IMR-90 (cell line): ENCODE results near the gene PHLPP2. TPM values are rescaled to one million over a fixed set of nuclear protein-coding genes. Genes with fewer than 3 reads are reported as not detected.

ENCODE experiments used
- ATAC-seq: fragments of 200-7000 bp; cut with Tn5 transposase; 2 replicates; pipeline ENCODE4 v1.9.1; 2020; ENCODE audit warnings: low read depth, mild to moderate bottlenecking, moderate library complexity
- BruUV-seq: library from RNA; stranded (reverse); fragments of 400-500 nt; replicated peaks from 2 replicates; lab custom pipeline; 2021; lab: Mats Ljungman, UMichigan
- CTCF ChIA-PET: fragments of 300-600 bp; formaldehyde crosslinking; extraction: SDS; loops from one replicate; lab custom pipeline; 2021; ENCODE audit warnings: antibody characterized with exemption; lab: Yijun Ruan, JAX
- POLR2A ChIA-PET: fragments of 300-600 bp; sonication (Branson Sonifier 250); formaldehyde crosslinking; loops from one replicate; lab custom pipeline; 2022; ENCODE audit warnings: antibody characterized with exemption; ENCODE audit not compliant: unreplicated experiment; lab: Charles Lee
- DNase-seq: peaks from one replicate; pipeline ENCODE4 v3.0.0; 2013
- H2AFZ ChIP-seq: replicated peaks from 2 replicates; pipeline ENCODE3; 2013; ENCODE audit warnings: low read length, mild to moderate bottlenecking; ENCODE audit not compliant: poor library complexity
- H2AK5ac ChIP-seq: 2 replicates; pipeline ENCODE4 v1.6.1; 2013; ENCODE audit warnings: low read depth, low read length, inconsistent platforms
- H2AK9ac ChIP-seq: replicated peaks from 2 replicates; pipeline ENCODE3; 2013; ENCODE audit warnings: mild to moderate bottlenecking, low read depth, low read length, moderate library complexity; ENCODE audit not compliant: poor library complexity
- H2BK120ac ChIP-seq: 2 replicates; pipeline ENCODE4 v1.6.1; 2013; ENCODE audit warnings: low read depth, low read length, inconsistent platforms
- H2BK15ac ChIP-seq: 3 replicates; pipeline ENCODE4 v1.6.1; 2013; ENCODE audit warnings: low read depth, low read length, inconsistent platforms
- H2BK20ac ChIP-seq: 2 replicates; pipeline ENCODE4 v1.6.1; 2013; ENCODE audit warnings: low read depth, mild to moderate bottlenecking, inconsistent platforms, low read length, moderate library complexity
- H2BK5ac ChIP-seq: 2 replicates; pipeline ENCODE4 v1.6.1; 2013; ENCODE audit warnings: mild to moderate bottlenecking, low read depth, low read length, inconsistent platforms; ENCODE audit not compliant: poor library complexity, severe bottlenecking
- H3K14ac ChIP-seq: replicated peaks from 2 replicates; pipeline ENCODE4 v1.6.1; 2013; ENCODE audit warnings: low read depth, low read length, inconsistent platforms
- H3K18ac ChIP-seq: 2 replicates; pipeline ENCODE4 v1.6.1; 2013; ENCODE audit warnings: low read depth, low read length, control low read depth
- H3K23ac ChIP-seq: 2 replicates; pipeline ENCODE4 v1.6.1; 2013; ENCODE audit warnings: low read depth, low read length, inconsistent platforms
- H3K27ac ChIP-seq: 2 replicates; pipeline ENCODE4 v1.5.1; 2013; ENCODE audit warnings: mild to moderate bottlenecking, control low read depth, low read length; ENCODE audit not compliant: insufficient read depth
- H3K27me3 ChIP-seq: 2 replicates; pipeline ENCODE4 v1.6.1; 2013; ENCODE audit warnings: low read length; ENCODE audit not compliant: control insufficient read depth, insufficient read depth
- H3K36me3 ChIP-seq: 2 replicates; pipeline ENCODE4 v1.6.1; 2013; ENCODE audit warnings: low read length, mixed read lengths; ENCODE audit not compliant: control insufficient read depth, insufficient read depth
- H3K4ac ChIP-seq: 2 replicates; pipeline ENCODE4 v1.6.1; 2013; ENCODE audit warnings: low read depth, low read length, inconsistent platforms
- H3K4me1 ChIP-seq: 2 replicates; pipeline ENCODE4 v1.6.1; 2013; ENCODE audit warnings: low read length, mixed read lengths; ENCODE audit not compliant: control insufficient read depth, insufficient read depth
- H3K4me2 ChIP-seq: 2 replicates; pipeline ENCODE4 v1.6.1; 2013; ENCODE audit warnings: low read depth, mild to moderate bottlenecking, control low read depth, low read length, moderate library complexity
- H3K4me3 ChIP-seq: 2 replicates; pipeline ENCODE4 v1.5.1; 2013; ENCODE audit warnings: low read depth, mild to moderate bottlenecking, control low read depth, low read length, moderate library complexity; ENCODE audit not compliant: insufficient read depth
- H3K56ac ChIP-seq: 2 replicates; pipeline ENCODE4 v1.6.1; 2013; ENCODE audit warnings: low read length, inconsistent platforms; ENCODE audit not compliant: insufficient read depth; ENCODE audit errors: extremely low read depth
- H3K79me1 ChIP-seq, 2 experiments: 2 replicates each; pipeline ENCODE4 v1.6.1; 2013; ENCODE audit warnings: low read length in 2 of 2, inconsistent platforms in 1 of 2, low read depth in 1 of 2
- H3K9ac ChIP-seq: 2 replicates; pipeline ENCODE4 v1.6.1; 2013; ENCODE audit warnings: low read depth, low read length, control low read depth
- H3K9me1 ChIP-seq: 2 replicates; pipeline ENCODE4 v1.6.1; 2013; ENCODE audit warnings: low read length, inconsistent platforms; ENCODE audit not compliant: insufficient read depth
- H3K9me3 ChIP-seq: 2 replicates; pipeline ENCODE4 v1.6.1; 2013; ENCODE audit warnings: low read length; ENCODE audit not compliant: control insufficient read depth, insufficient read depth
- H4K20me1 ChIP-seq: 2 replicates; pipeline ENCODE4 v1.6.1; 2013; ENCODE audit warnings: low read length, inconsistent platforms; ENCODE audit not compliant: insufficient read depth
- H4K5ac ChIP-seq: 2 replicates; pipeline ENCODE4 v1.6.1; 2013; ENCODE audit warnings: mild to moderate bottlenecking, low read depth, low read length, control low read depth
- H4K8ac ChIP-seq, 2 experiments: 2 replicates each; pipeline ENCODE4 v1.6.1; 2013; ENCODE audit warnings: low read depth in 2 of 2, low read length in 2 of 2, control low read depth in 1 of 2, inconsistent platforms in 1 of 2
- H4K91ac ChIP-seq: 2 replicates; pipeline ENCODE4 v1.6.1; 2013; ENCODE audit warnings: low read depth, low read length, inconsistent platforms; ENCODE audit not compliant: insufficient read depth
- BHLHE40 ChIP-seq: fragments of 150-350 bp; IDR thresholded peaks from 2 replicates; pipeline ENCODE4 v1.6.1; 2016; ENCODE audit warnings: mild to moderate bottlenecking, low read depth, low read length
- CEBPB ChIP-seq: IDR thresholded peaks from 2 replicates; pipeline ENCODE4 v1.6.1; 2012; ENCODE audit warnings: low read depth, low read length, improper control_type of control experiment
- CHD1 ChIP-seq: IDR thresholded peaks from 2 replicates; pipeline ENCODE4 v1.6.1; 2012; ENCODE audit warnings: low read depth, low read length, improper control_type of control experiment
- FOS ChIP-seq: fragments of 150-350 bp; IDR thresholded peaks from 2 replicates; pipeline ENCODE4 v1.6.1; 2016; ENCODE audit warnings: low read depth, low read length
- MAFK ChIP-seq: IDR thresholded peaks from 2 replicates; pipeline ENCODE4 v1.6.1; 2012; ENCODE audit warnings: low read depth, low read length, improper control_type of control experiment
- MAZ ChIP-seq: IDR thresholded peaks from 2 replicates; pipeline ENCODE4 v1.6.1; 2012; ENCODE audit warnings: low read depth, mild to moderate bottlenecking, low read length, improper control_type of control experiment, moderate library complexity, borderline replicate concordance
- MXI1 ChIP-seq: IDR thresholded peaks from 2 replicates; pipeline ENCODE4 v1.6.1; 2012; ENCODE audit warnings: low read depth, mild to moderate bottlenecking, low read length, moderate library complexity, borderline replicate concordance
- NFE2L2 ChIP-seq: fragments of 150-350 bp; IDR thresholded peaks from 2 replicates; pipeline ENCODE4 v1.6.1; 2016; ENCODE audit warnings: low read depth, mild to moderate bottlenecking, low read length
- POLR2A ChIP-seq: IDR thresholded peaks from 2 replicates; pipeline ENCODE4 v1.6.1; 2012; ENCODE audit warnings: mild to moderate bottlenecking, low read depth, low read length
- RAD21 ChIP-seq: IDR thresholded peaks from 2 replicates; pipeline ENCODE4 v1.6.1; 2012; ENCODE audit warnings: low read length, improper control_type of control experiment
- RCOR1 ChIP-seq: IDR thresholded peaks from 2 replicates; pipeline ENCODE4 v1.6.1; 2012; ENCODE audit warnings: mild to moderate bottlenecking, low read length, improper control_type of control experiment; ENCODE audit not compliant: insufficient replicate concordance
- RFX5 ChIP-seq: IDR thresholded peaks from 2 replicates; pipeline ENCODE4 v1.8.0; 2012; ENCODE audit warnings: low read depth, mild to moderate bottlenecking, low read length, moderate library complexity
- SMC3 ChIP-seq: fragments of 150-350 bp; IDR thresholded peaks from 2 replicates; pipeline ENCODE4 v1.6.1; 2016; ENCODE audit warnings: low read depth, mild to moderate bottlenecking, antibody characterized with exemption, low read length, moderate library complexity
- WGBS, 2 experiments: methylation state at CpG; one replicate each; pipeline versions ENCODE4 v1.1.5 to v1.1.7; 2013; ENCODE audit warnings: missing lambda C conversion rate in 2 of 2; ENCODE audit not compliant: insufficient read length in 1 of 2; ENCODE audit errors: extremely low coverage in 2 of 2; 5-methylcytosine and 5-hydroxymethylcytosine counted together
- dilution Hi-C: fragments of 300-500 bp; cut with HindIII; formaldehyde crosslinking; loops from one replicate; pipeline ENCODE4 v1.14.3; 2018; ENCODE audit warnings: low sequenced_read_pairs; ENCODE audit not compliant: unreplicated experiment
- in situ Hi-C: fragments of 300-500 bp; cut with MboI; formaldehyde crosslinking; loops from 3 replicates; pipeline ENCODE4 v1.14.3; 2019; ENCODE audit warnings: low sequenced_read_pairs, inconsistent platforms, mixed read lengths
- intact Hi-C: fragments of 100-400 bp; cut with micrococcal nuclease; formaldehyde crosslinking; loops from 2 replicates; pipeline ENCODE4 v1.10.0; 2022
- polyA plus RNA-seq, 3 experiments: library from polyadenylated mRNA; depleted of rRNA; stranded (reverse); fragments of >200 nt; gene quantifications; 2 replicates each; pipeline ENCODE4 v1.2.3, GENCODE V29; 2012; ENCODE audit warnings: low replicate concordance in 1 of 3
- total RNA-seq: library from RNA; depleted of rRNA; stranded (reverse); fragments of >200 nt; gene quantifications from 2 replicates; pipeline ENCODE4 v1.2.3, GENCODE V29; 2012
- TF ChIP-seq, protein P1 (sequence below): fragments of 150-350 bp; IDR thresholded peaks from 2 replicates; pipeline ENCODE4 v1.6.1; 2017; ENCODE audit warnings: mild to moderate bottlenecking, antibody characterized with exemption, low read length, low read depth
- TF ChIP-seq, protein P2 (sequence below): conservative IDR thresholded peaks from 2 replicates; pipeline ENCODE4 v1.5.1; 2012; ENCODE audit warnings: mild to moderate bottlenecking, low read depth, low read length, improper control_type of control experiment
- TF ChIP-seq, protein P3 (sequence below): fragments of 150-350 bp; IDR thresholded peaks from 2 replicates; pipeline ENCODE4 v1.6.1; 2016; ENCODE audit warnings: low read depth, mild to moderate bottlenecking, low read length, moderate library complexity, borderline replicate concordance

PHLPP2 gene
- total and polyA plus RNA-seq, 2 of the 4 experiments (the other 2 are of a cell fraction) = 6.8 to 10.2 TPM

DNA sequence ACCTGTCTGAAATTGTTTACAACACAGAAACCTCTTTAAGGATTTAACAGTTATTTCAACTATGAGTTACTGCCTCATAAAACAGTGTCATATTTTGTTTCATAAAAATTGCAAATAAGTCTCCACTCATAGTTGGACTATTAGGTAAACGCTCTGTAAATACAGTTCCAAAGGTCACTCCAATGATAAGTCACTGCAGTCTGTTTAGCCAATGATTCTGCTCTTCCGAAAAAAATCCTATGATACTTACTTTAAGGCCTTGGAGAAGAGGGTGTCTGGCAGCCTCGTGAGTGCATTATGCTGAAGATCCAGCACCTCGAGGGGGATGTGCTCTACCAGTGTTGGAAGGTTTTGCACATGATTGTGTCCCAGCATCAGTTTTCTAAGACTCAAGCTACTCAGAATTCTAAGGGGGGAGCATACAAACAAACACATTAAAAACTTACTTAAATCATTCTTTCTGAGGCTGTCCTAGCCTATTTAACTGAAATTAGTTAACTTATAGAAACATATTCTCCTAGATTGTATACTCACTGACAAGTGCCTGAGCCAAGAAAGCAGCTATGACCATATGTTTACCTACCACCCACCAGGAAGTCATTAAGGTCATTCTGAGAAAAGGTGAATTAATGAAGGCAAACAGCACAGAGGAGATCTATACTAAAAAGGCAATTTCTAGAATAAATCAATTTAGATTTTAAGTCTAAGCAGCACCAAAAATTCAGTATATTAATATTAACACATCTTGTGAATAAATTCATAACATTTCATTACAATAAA is 57.4 kb downstream of the PHLPP2 start:
- POLR2A ChIA-PET = no interaction called here
- H3K27me3 ChIP-seq = no peaks in the 10 kb centered on the region
- no peak overlapping the region for H2AK9ac ChIP-seq
- no peak overlapping the region for H2BK5ac ChIP-seq
- TF ChIP-seq MAZ (no peak), RAD21 (no peak), CHD1 (no peak), MXI1 (no peak), BHLHE40 (no peak), CEBPB (no peak), NFE2L2 (no peak), SMC3 (no peak), POLR2A (no peak), MAFK (no peak), FOS (no peak), RFX5 (no peak), RCOR1 (no peak)
- TF ChIP-seq, protein P1, sequence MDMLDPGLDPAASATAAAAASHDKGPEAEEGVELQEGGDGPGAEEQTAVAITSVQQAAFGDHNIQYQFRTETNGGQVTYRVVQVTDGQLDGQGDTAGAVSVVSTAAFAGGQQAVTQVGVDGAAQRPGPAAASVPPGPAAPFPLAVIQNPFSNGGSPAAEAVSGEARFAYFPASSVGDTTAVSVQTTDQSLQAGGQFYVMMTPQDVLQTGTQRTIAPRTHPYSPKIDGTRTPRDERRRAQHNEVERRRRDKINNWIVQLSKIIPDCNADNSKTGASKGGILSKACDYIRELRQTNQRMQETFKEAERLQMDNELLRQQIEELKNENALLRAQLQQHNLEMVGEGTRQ = no peak
- TF ChIP-seq, protein P2, sequence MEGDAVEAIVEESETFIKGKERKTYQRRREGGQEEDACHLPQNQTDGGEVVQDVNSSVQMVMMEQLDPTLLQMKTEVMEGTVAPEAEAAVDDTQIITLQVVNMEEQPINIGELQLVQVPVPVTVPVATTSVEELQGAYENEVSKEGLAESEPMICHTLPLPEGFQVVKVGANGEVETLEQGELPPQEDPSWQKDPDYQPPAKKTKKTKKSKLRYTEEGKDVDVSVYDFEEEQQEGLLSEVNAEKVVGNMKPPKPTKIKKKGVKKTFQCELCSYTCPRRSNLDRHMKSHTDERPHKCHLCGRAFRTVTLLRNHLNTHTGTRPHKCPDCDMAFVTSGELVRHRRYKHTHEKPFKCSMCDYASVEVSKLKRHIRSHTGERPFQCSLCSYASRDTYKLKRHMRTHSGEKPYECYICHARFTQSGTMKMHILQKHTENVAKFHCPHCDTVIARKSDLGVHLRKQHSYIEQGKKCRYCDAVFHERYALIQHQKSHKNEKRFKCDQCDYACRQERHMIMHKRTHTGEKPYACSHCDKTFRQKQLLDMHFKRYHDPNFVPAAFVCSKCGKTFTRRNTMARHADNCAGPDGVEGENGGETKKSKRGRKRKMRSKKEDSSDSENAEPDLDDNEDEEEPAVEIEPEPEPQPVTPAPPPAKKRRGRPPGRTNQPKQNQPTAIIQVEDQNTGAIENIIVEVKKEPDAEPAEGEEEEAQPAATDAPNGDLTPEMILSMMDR = no peak
- TF ChIP-seq, protein P3, sequence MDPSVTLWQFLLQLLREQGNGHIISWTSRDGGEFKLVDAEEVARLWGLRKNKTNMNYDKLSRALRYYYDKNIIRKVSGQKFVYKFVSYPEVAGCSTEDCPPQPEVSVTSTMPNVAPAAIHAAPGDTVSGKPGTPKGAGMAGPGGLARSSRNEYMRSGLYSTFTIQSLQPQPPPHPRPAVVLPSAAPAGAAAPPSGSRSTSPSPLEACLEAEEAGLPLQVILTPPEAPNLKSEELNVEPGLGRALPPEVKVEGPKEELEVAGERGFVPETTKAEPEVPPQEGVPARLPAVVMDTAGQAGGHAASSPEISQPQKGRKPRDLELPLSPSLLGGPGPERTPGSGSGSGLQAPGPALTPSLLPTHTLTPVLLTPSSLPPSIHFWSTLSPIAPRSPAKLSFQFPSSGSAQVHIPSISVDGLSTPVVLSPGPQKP = no peak
- H3K56ac ChIP-seq = no peak overlapping the region
- H2BK20ac ChIP-seq = no peak overlapping the region
- H3K4me1 ChIP-seq = no peaks in the 10 kb centered on the region
- no peak for DNase-seq
- H2AK5ac ChIP-seq = no peak overlapping the region
- CTCF ChIA-PET = no interaction called here
- no peak for ATAC-seq
- H3K4ac ChIP-seq = no peak overlapping the region
- no peaks in the 10 kb centered on the region; a peak in 1 of 4 replicates for H3K79me1 ChIP-seq
- no peak overlapping the region for H3K23ac ChIP-seq
- H3K4me3 ChIP-seq = no peak overlapping the region
- H3K9ac ChIP-seq = no peak overlapping the region
- H3K18ac ChIP-seq = no peak overlapping the region
- dilution Hi-C loops = no loop called here
- peaks cover 30% of the 10 kb centered on the region for H3K36me3 ChIP-seq
- no CpG with 5 or more reads among the region's 4 CpGs for WGBS, 2 experiments
- intact Hi-C loops = no loop called here
- no peak overlapping the region for H2BK15ac ChIP-seq
- H4K91ac ChIP-seq = no peak overlapping the region
- no peaks in the 10 kb centered on the region for H3K9me3 ChIP-seq
- H4K8ac ChIP-seq = no peak overlapping the region
- in situ Hi-C loops = no loop called here
- no peak overlapping the region for H4K5ac ChIP-seq
- no peak overlapping the region for H2AFZ ChIP-seq
- H3K9me1 ChIP-seq = peaks cover 4% of the 10 kb centered on the region; the same call in 1 of the 2 replicates
- no peak overlapping the region for H3K14ac ChIP-seq
- no peak overlapping the region for H3K27ac ChIP-seq
- H3K4me2 ChIP-seq = no peak overlapping the region
- H2BK120ac ChIP-seq = no peak overlapping the region
- no TSS peak for BruUV-seq
- H4K20me1 ChIP-seq = no peaks in the 10 kb centered on the region
